Gastrocnemius medialis (tissue), 4 donors: ENCODE measurements around the gene DIPK1B. TPM values are rescaled to one million over a fixed set of nuclear protein-coding genes. Genes with fewer than 3 reads are reported as not detected.

Source experiments
- ATAC-seq, 2 donors: fragments of 150-250 bp; one replicate each; pipeline ENCODE4 v1.9.1; 2016
- DNase-seq, 2 donors: peaks; one replicate each; pipeline ENCODE4 v3.0.0-alpha.2; 2019
- H3K27ac ChIP-seq, 4 donors: fragments of 200-600 bp; sonication (generic); 1 replicate in 1 of 4; 2 replicates in 3 of 4; pipeline ENCODE4 v1.5.1; 2016 to 2018; ENCODE audit warnings: mild to moderate bottlenecking in 2 of 4, moderate library complexity in 1 of 4
- H3K27me3 ChIP-seq, 3 donors: fragments of 200-600 bp; sonication (generic) in 2 of 3; 1 replicate in 1 of 3; 2 replicates in 2 of 3; pipeline versions ENCODE4 v1.5.1 to v1.6.0; 2016 to 2019; ENCODE audit warnings: mild to moderate bottlenecking in 1 of 3, moderate library complexity in 1 of 3
- H3K36me3 ChIP-seq, 2 donors: fragments of 200-600 bp; sonication (generic) in 1 of 2; one replicate each; pipeline ENCODE4 v1.5.1; 2017 to 2018
- H3K4me1 ChIP-seq, 2 donors: fragments of 200-600 bp; sonication (generic) in 1 of 2; one replicate each; pipeline ENCODE4 v1.5.1; 2016 to 2017; ENCODE audit warnings: mild to moderate bottlenecking in 2 of 2
- H3K4me3 ChIP-seq, 4 donors: fragments of 200-600 bp; sonication (generic) in 3 of 4; 1 replicate in 1 of 4; 2 replicates in 3 of 4; pipeline ENCODE4 v1.5.1; 2016 to 2019; ENCODE audit warnings: mild to moderate bottlenecking in 2 of 4
- H3K9me3 ChIP-seq, 3 donors: fragments of 200-600 bp; sonication (generic) in 2 of 3; 1 replicate in 1 of 3; 2 replicates in 2 of 3; pipeline ENCODE4 v1.5.1; 2016 to 2019
- CTCF ChIP-seq, 5 experiments: fragments of 450-650 bp in 3 of 5; fragments of 200-600 bp in 2 of 5; sonication (generic) in 2 of 5; IDR thresholded peaks in 4 of 5; conservative IDR thresholded peaks in 1 of 5; 1 replicate in 4 of 5; 2 replicates in 1 of 5; pipeline ENCODE4 v1.5.1; 2016 to 2019; ENCODE audit warnings: antibody characterized with exemption in 5 of 5, mild to moderate bottlenecking in 3 of 5, moderate library complexity in 3 of 5
- POLR2A ChIP-seq, 2 donors: fragments of 450-650 bp; IDR thresholded peaks; one replicate each; pipeline ENCODE4 v1.6.1; 2017; ENCODE audit warnings: antibody characterized with exemption in 2 of 2, mild to moderate bottlenecking in 2 of 2, moderate library complexity in 2 of 2
- in situ Hi-C, 4 donors: fragments of 200-750 bp; cut with MboI; loops; one replicate each; pipeline versions ENCODE4 v1.15.0 to v1.8.0; 2017; ENCODE audit warnings: low sequenced_read_pairs in 4 of 4
- intact Hi-C: fragments of 100-400 bp; cut with DNase I; formaldehyde crosslinking; loops from one replicate; pipeline ENCODE4 v1.15.1; 2023; ENCODE audit warnings: low total_unique reads
- total RNA-seq, 4 donors: library from RNA; depleted of rRNA; stranded (reverse); fragments of >200 nt; gene quantifications; one replicate each; pipeline versions ENCODE4 v1.1.0 to v1.2.3, GENCODE V29; 2016

DIPK1B gene
- total RNA-seq, 4 donors from 2014 or later, result 1.8 to 4.6 (median 3.8) TPM

- Histone ChIP-seq H3K27me3 (no peaks in the 10 kb centered on the region), H3K9me3 (no peaks in the 10 kb centered on the region), H3K4me3 (no peak overlapping the region), H3K4me1 (peaks cover 18 to 25% of the 10 kb centered on the region in 2 donors), H3K36me3 (peaks cover 0 to 4% of the 10 kb centered on the region in 2 donors), H3K27ac (no peak overlapping the region)
- ATAC-seq, result no peak
- in situ Hi-C loops, result no loop called here
- TF ChIP-seq CTCF (IDR thresholded peaks at IDR 0.05 in 4 of 5, conservative IDR thresholded peaks at IDR 0.05 in 1 of 5), result no peak
- intact Hi-C loops, result no loop called here
- no peak for DNase-seq
These were observed 35.3 kb upstream of the DIPK1B start for GRCh38 chr9:136676920-136677686.

GRCh38 chr9:136678034-136678433 is 34.3 kb upstream of the DIPK1B start:
- DNase-seq (no peak), ATAC-seq (no peak)
- TF ChIP-seq CTCF (IDR thresholded peaks at IDR 0.05 in 4 of 5, conservative IDR thresholded peaks at IDR 0.05 in 1 of 5) (no peak), POLR2A (IDR thresholded peaks at IDR 0.05) (no peak)
- H3K27ac ChIP-seq, result no peak overlapping the region
- no peak overlapping the region for H3K4me3 ChIP-seq
- in situ Hi-C loops (no loop called here), intact Hi-C loops (no loop called here)
- no peaks in the 10 kb centered on the region for H3K9me3 ChIP-seq
- peaks cover 18 to 25% of the 10 kb centered on the region in 2 donors for H3K4me1 ChIP-seq
- H3K36me3 ChIP-seq, result peaks cover 0 to 4% of the 10 kb centered on the region in 2 donors
- H3K27me3 ChIP-seq, result no peaks in the 10 kb centered on the region

- in situ Hi-C loops (no loop called here), intact Hi-C loops (no loop called here)
- H3K9me3 ChIP-seq, result no peaks in the 10 kb centered on the region
- H3K4me1 ChIP-seq, result peaks cover 18 to 25% of the 10 kb centered on the region in 2 donors
- ATAC-seq (no peak), DNase-seq (no peak)
- no peak for TF ChIP-seq CTCF (IDR thresholded peaks at IDR 0.05 in 4 of 5, conservative IDR thresholded peaks at IDR 0.05 in 1 of 5)
- no peak for TF ChIP-seq POLR2A (IDR thresholded peaks at IDR 0.05)
- H3K4me3 ChIP-seq, result no peak overlapping the region
- H3K36me3 ChIP-seq, result peaks cover 0 to 4% of the 10 kb centered on the region in 2 donors
- peak overlapping the region in 3 of 4 donors; percentile 70 to 79 (median 72) for H3K27ac ChIP-seq
- no peaks in the 10 kb centered on the region for H3K27me3 ChIP-seq
These were observed 33.7 kb upstream of the DIPK1B start for GRCh38 chr9:136678624-136679023.

GRCh38 chr9:136679431-136679941 is 32.9 kb upstream of the DIPK1B start:
- peaks cover 18 to 25% of the 10 kb centered on the region in 2 donors for H3K4me1 ChIP-seq
- ATAC-seq, result peak; percentile 86 to 90
- peaks cover 0 to 4% of the 10 kb centered on the region in 2 donors for H3K36me3 ChIP-seq
- H3K27ac ChIP-seq, result peak overlapping the region; percentile 70 to 79 (median 76)
- intact Hi-C loops, result no loop called here
- TF ChIP-seq CTCF (IDR thresholded peaks at IDR 0.05 in 4 of 5, conservative IDR thresholded peaks at IDR 0.05 in 1 of 5) (no peak), POLR2A (IDR thresholded peaks at IDR 0.05) (peak in 1 of 2 donors; percentile 26)
- no peaks in the 10 kb centered on the region for H3K27me3 ChIP-seq
- peak; percentile 75 to 87 for DNase-seq
- in situ Hi-C loops, result no loop called here
- H3K4me3 ChIP-seq, result peak overlapping the region in 1 of 4 donors; percentile 16
- H3K9me3 ChIP-seq, result no peaks in the 10 kb centered on the region
